Uterus (tissue), 4 donors: Measurements from ENCODE around the gene CXCL1. TPM values are rescaled to one million over a fixed set of nuclear protein-coding genes. Genes with fewer than 3 reads are reported as not detected.
A peak's percentile ranks its signal among the peaks of the same experiment; 100 is the strongest.

Experiments used
- DNase-seq, 2 donors: peaks; one replicate each; pipeline ENCODE4 v3.0.0-alpha.2; 2019 to 2020
- H3K27ac ChIP-seq, 2 donors: fragments of 200-600 bp; sonication (generic); 1 replicate in 1 of 2; 2 replicates in 1 of 2; pipeline ENCODE4 v1.5.1; 2016 to 2018
- H3K27me3 ChIP-seq, 2 donors: fragments of 200-600 bp; sonication (generic); one replicate each; pipeline ENCODE4 v1.5.1; 2018 to 2019; ENCODE audit warnings: control low read depth in 1 of 2
- H3K36me3 ChIP-seq, 2 donors: fragments of 200-600 bp; sonication (generic); one replicate each; pipeline ENCODE4 v1.5.1; 2019; ENCODE audit warnings: control low read depth in 1 of 2
- H3K4me1 ChIP-seq, 2 donors: fragments of 200-600 bp; sonication (generic); one replicate each; pipeline ENCODE4 v1.5.1; 2018 to 2019; ENCODE audit warnings: control low read depth in 1 of 2
- H3K4me3 ChIP-seq, 2 donors: fragments of 200-600 bp; sonication (generic); 1 replicate in 1 of 2; 2 replicates in 1 of 2; pipeline ENCODE4 v1.5.1; 2018 to 2019; ENCODE audit warnings: mild to moderate bottlenecking in 1 of 2
- H3K9me3 ChIP-seq, 2 donors: fragments of 200-600 bp; sonication (generic); one replicate each; pipeline ENCODE4 v1.5.1; 2019; ENCODE audit warnings: control low read depth in 1 of 2
- CTCF ChIP-seq, 4 experiments: fragments of 200-600 bp in 2 of 4; fragments of 450-650 bp in 2 of 4; sonication (generic) in 2 of 4; IDR thresholded peaks; one replicate each; pipeline ENCODE4 v1.5.1; 2016 to 2019; ENCODE audit warnings: antibody characterized with exemption in 4 of 4, mild to moderate bottlenecking in 2 of 4, moderate library complexity in 1 of 4
- POLR2A ChIP-seq, 2 donors: fragments of 450-650 bp; IDR thresholded peaks; one replicate each; pipeline ENCODE4 v1.6.1; 2016; ENCODE audit warnings: antibody characterized with exemption in 2 of 2, mild to moderate bottlenecking in 1 of 2, moderate library complexity in 1 of 2
- intact Hi-C: fragments of 100-400 bp; cut with DNase I; formaldehyde crosslinking; loops from one replicate; pipeline ENCODE4 v1.15.1; 2023; ENCODE audit warnings: low total_unique reads
- total RNA-seq, 4 donors: library from RNA; depleted of rRNA in 3 of 4; stranded (reverse); fragments of >200 nt in 3 of 4; gene quantifications; one replicate each; pipeline versions ENCODE4 v1.1.0 to v1.2.4, GENCODE V29; 2014 to 2023
- donor health status: DM: yes; HTN: yes; CAD: no.

CXCL1 gene
- total RNA-seq, 4 donors from 2014 or later: 1.4 to 2.6 TPM; not detected in 2

GRCh38 chr4:73828956-73829355, 40.2 kb upstream of the CXCL1 start:
- Histone ChIP-seq H3K4me3 (no peak overlapping the region), H3K4me1 (no peaks in the 10 kb centered on the region), H3K9me3 (no peaks in the 10 kb centered on the region), H3K36me3 (no peaks in the 10 kb centered on the region), H3K27ac (no peak overlapping the region), H3K27me3 (no peaks in the 10 kb centered on the region)
- no peak for DNase-seq
- intact Hi-C loops: no loop called here
- TF ChIP-seq POLR2A (IDR thresholded peaks at IDR 0.05): no peak
- no peak for TF ChIP-seq CTCF (IDR thresholded peaks at IDR 0.05)

- no peak for TF ChIP-seq POLR2A (IDR thresholded peaks at IDR 0.05)
- intact Hi-C loops: no loop called here
- DNase-seq: no peak
- no peaks in the 10 kb centered on the region for H3K36me3 ChIP-seq
- no peaks in the 10 kb centered on the region for H3K27me3 ChIP-seq
- no peak overlapping the region for H3K27ac ChIP-seq
- no peaks in the 10 kb centered on the region for H3K4me1 ChIP-seq
- H3K4me3 ChIP-seq: no peak overlapping the region
- no peaks in the 10 kb centered on the region for H3K9me3 ChIP-seq
These were observed 37.6 kb upstream of the CXCL1 start for GRCh38 chr4:73831569-73831968.

GRCh38 chr4:73832651-73833237, 36.4 kb upstream of the CXCL1 start:
- Histone ChIP-seq H3K27ac (no peak overlapping the region), H3K9me3 (no peaks in the 10 kb centered on the region), H3K36me3 (no peaks in the 10 kb centered on the region), H3K27me3 (no peaks in the 10 kb centered on the region), H3K4me1 (no peaks in the 10 kb centered on the region), H3K4me3 (no peak overlapping the region)
- intact Hi-C loops: no loop called here
- DNase-seq: no peak
- TF ChIP-seq POLR2A (IDR thresholded peaks at IDR 0.05): no peak

GRCh38 chr4:73836373-73837279, 32.6 kb upstream of the CXCL1 start, which contains the start of gene CXCL6:
Gene CXCL6, plus strand, starts transcription at chr4:73836678. Its CDS starts 73 bp downstream, at chr4:73836751.
- peak within 1 kb of the TSS; percentile 9 to 13 for H3K4me3 ChIP-seq
- intact Hi-C loops: no loop called here
- TF ChIP-seq POLR2A (IDR thresholded peaks at IDR 0.05) (no peak), CTCF (IDR thresholded peaks at IDR 0.05) (no peak)
- no peak within 1 kb of the TSS for H3K27ac ChIP-seq
- H3K27me3 ChIP-seq: no peaks in the 10 kb centered on the region
- no peaks in the 10 kb centered on the region for H3K9me3 ChIP-seq
- no peaks in the 10 kb centered on the region for H3K36me3 ChIP-seq
- no peak for DNase-seq
- no peaks in the 10 kb centered on the region for H3K4me1 ChIP-seq

GRCh38 chr4:73839071-73839470, 30.1 kb upstream of the CXCL1 start:
- no peak for DNase-seq
- no peak overlapping the region for H3K27ac ChIP-seq
- intact Hi-C loops: no loop called here
- no peaks in the 10 kb centered on the region for H3K36me3 ChIP-seq
- H3K27me3 ChIP-seq: no peaks in the 10 kb centered on the region
- H3K4me1 ChIP-seq: no peaks in the 10 kb centered on the region
- TF ChIP-seq POLR2A (IDR thresholded peaks at IDR 0.05): no peak
- no peak for TF ChIP-seq CTCF (IDR thresholded peaks at IDR 0.05)
- no peaks in the 10 kb centered on the region for H3K9me3 ChIP-seq
- H3K4me3 ChIP-seq: no peak overlapping the region

- Histone ChIP-seq H3K4me3 (no peak overlapping the region), H3K36me3 (no peaks in the 10 kb centered on the region), H3K4me1 (no peaks in the 10 kb centered on the region), H3K9me3 (no peaks in the 10 kb centered on the region), H3K27ac (no peak overlapping the region), H3K27me3 (no peaks in the 10 kb centered on the region)
- intact Hi-C loops: no loop called here
- no peak for DNase-seq
- TF ChIP-seq POLR2A (IDR thresholded peaks at IDR 0.05) (no peak), CTCF (IDR thresholded peaks at IDR 0.05) (no peak)
These were observed 29.5 kb upstream of the CXCL1 start for GRCh38 chr4:73839715-73840114.
